Breast epithelium (tissue), 4 donors: ENCODE measurements around the gene WDFY2. TPM values are rescaled to one million over a fixed set of nuclear protein-coding genes. Genes with fewer than 3 reads are reported as not detected.

Source experiments
- DNase-seq, 2 donors: peaks; one replicate each; pipeline ENCODE4 v3.0.0-alpha.2; 2019; ENCODE audit warnings: low spot score in 2 of 2
- H3K27ac ChIP-seq, 2 donors: fragments of 200-600 bp; sonication (generic) in 1 of 2; one replicate each; pipeline ENCODE4 v1.5.1; 2016 to 2019; ENCODE audit warnings: mild to moderate bottlenecking in 1 of 2
- H3K27me3 ChIP-seq, 2 donors: fragments of 200-600 bp; sonication (generic) in 1 of 2; one replicate each; pipeline versions ENCODE4 v1.5.1 to v1.6.0; 2017 to 2019; ENCODE audit warnings: control low read depth in 1 of 2, mild to moderate bottlenecking in 1 of 2
- H3K36me3 ChIP-seq: fragments of 200-600 bp; one replicate; pipeline ENCODE4 v1.5.1; 2019
- H3K4me1 ChIP-seq, 2 donors: fragments of 200-600 bp; sonication (generic); one replicate each; pipeline ENCODE4 v1.5.1; 2016 to 2019; ENCODE audit warnings: control low read depth in 1 of 2
- H3K4me3 ChIP-seq, 3 donors: fragments of 200-600 bp; sonication (generic); 1 replicate in 2 of 3; 2 replicates in 1 of 3; pipeline ENCODE4 v1.5.1; 2016 to 2019; ENCODE audit warnings: mild to moderate bottlenecking in 3 of 3, moderate library complexity in 2 of 3
- H3K9me3 ChIP-seq, 2 donors: fragments of 200-600 bp; sonication (generic) in 1 of 2; one replicate each; pipeline ENCODE4 v1.5.1; 2016 to 2019; ENCODE audit warnings: control low read depth in 1 of 2
- CTCF ChIP-seq, 3 donors: fragments of 450-650 bp; IDR thresholded peaks; one replicate each; pipeline ENCODE4 v1.5.1; 2016 to 2017; ENCODE audit warnings: antibody characterized with exemption in 3 of 3, mild to moderate bottlenecking in 3 of 3, moderate library complexity in 3 of 3
- POLR2A ChIP-seq: fragments of 450-650 bp; IDR thresholded peaks from one replicate; pipeline ENCODE4 v1.6.1; 2016; ENCODE audit warnings: antibody characterized with exemption, mild to moderate bottlenecking, moderate library complexity
- POLR2AphosphoS5 ChIP-seq, 3 donors: sonication (generic); formaldehyde crosslinking; IDR thresholded peaks; one replicate each; pipeline ENCODE4 v1.6.1; 2017; ENCODE audit warnings: antibody characterized with exemption in 3 of 3
- intact Hi-C: fragments of 100-400 bp; cut with DNase I; formaldehyde crosslinking; loops from one replicate; pipeline ENCODE4 v1.15.1; 2023; ENCODE audit warnings: low total_unique reads
- total RNA-seq, 3 donors: library from RNA; depleted of rRNA; stranded (reverse); fragments of >200 nt; gene quantifications; one replicate each; pipeline ENCODE4 v1.1.0, GENCODE V29; 2016

The WDFY2 gene
- total RNA-seq, 3 donors from 2014 or later, result 21.0 to 27.7 (median 21.4) TPM

- intact Hi-C loops, result no loop called here
- H3K4me1 ChIP-seq, result no peaks in the 10 kb centered on the region
- DNase-seq, result no peak
- peak overlapping the region in 1 of 2 donors; percentile 79 for H3K27ac ChIP-seq
- TF ChIP-seq POLR2AphosphoS5 (IDR thresholded peaks at IDR 0.05) (no peak), CTCF (IDR thresholded peaks at IDR 0.05) (no peak), POLR2A (no peak)
- no peaks in the 10 kb centered on the region for H3K9me3 ChIP-seq
- no peaks in the 10 kb centered on the region for H3K36me3 ChIP-seq
- no peaks in the 10 kb centered on the region for H3K27me3 ChIP-seq
- no peak overlapping the region for H3K4me3 ChIP-seq
Measured at GRCh38 chr13:51738226-51738905, 154.1 kb downstream of the WDFY2 start.

- TF ChIP-seq CTCF (IDR thresholded peaks at IDR 0.05) (no peak), POLR2A (no peak), POLR2AphosphoS5 (IDR thresholded peaks at IDR 0.05) (no peak)
- peak overlapping the region; percentile 79 to 90 for H3K27ac ChIP-seq
- H3K27me3 ChIP-seq, result no peaks in the 10 kb centered on the region
- H3K36me3 ChIP-seq, result no peaks in the 10 kb centered on the region
- H3K4me1 ChIP-seq, result no peaks in the 10 kb centered on the region
- intact Hi-C loops, result no loop called here
- no peaks in the 10 kb centered on the region for H3K9me3 ChIP-seq
- DNase-seq, result no peak
- no peak overlapping the region for H3K4me3 ChIP-seq
Measured at GRCh38 chr13:51739027-51739764, 154.9 kb downstream of the WDFY2 start.

GRCh38 chr13:51740698-51741097, 156.4 kb downstream of the WDFY2 start:
- intact Hi-C loops, result no loop called here
- no peak for DNase-seq
- no peak overlapping the region for H3K4me3 ChIP-seq
- no peaks in the 10 kb centered on the region for H3K36me3 ChIP-seq
- no peaks in the 10 kb centered on the region for H3K4me1 ChIP-seq
- TF ChIP-seq POLR2A (no peak), POLR2AphosphoS5 (IDR thresholded peaks at IDR 0.05) (no peak), CTCF (IDR thresholded peaks at IDR 0.05) (no peak)
- H3K27ac ChIP-seq, result peak overlapping the region; percentile 79 to 90
- no peaks in the 10 kb centered on the region for H3K9me3 ChIP-seq
- H3K27me3 ChIP-seq, result no peaks in the 10 kb centered on the region

GRCh38 chr13:51742031-51742430, 157.8 kb downstream of the WDFY2 start:
- TF ChIP-seq POLR2AphosphoS5 (IDR thresholded peaks at IDR 0.05) (no peak), POLR2A (no peak), CTCF (IDR thresholded peaks at IDR 0.05) (no peak)
- Histone ChIP-seq H3K27ac (peak overlapping the region; percentile 68 to 90), H3K27me3 (no peaks in the 10 kb centered on the region), H3K4me1 (no peaks in the 10 kb centered on the region), H3K36me3 (no peaks in the 10 kb centered on the region), H3K4me3 (no peak overlapping the region), H3K9me3 (no peaks in the 10 kb centered on the region)
- intact Hi-C loops, result no loop called here
- no peak for DNase-seq

- Histone ChIP-seq H3K27ac (no peak overlapping the region), H3K4me1 (no peaks in the 10 kb centered on the region), H3K9me3 (peaks cover 0 to 1% of the 10 kb centered on the region in 2 donors), H3K4me3 (no peak overlapping the region), H3K36me3 (no peaks in the 10 kb centered on the region), H3K27me3 (no peaks in the 10 kb centered on the region)
- TF ChIP-seq POLR2A (no peak), POLR2AphosphoS5 (IDR thresholded peaks at IDR 0.05) (no peak), CTCF (IDR thresholded peaks at IDR 0.05) (no peak)
- intact Hi-C loops, result no loop called here
- no peak for DNase-seq
Measured at GRCh38 chr13:51742611-51743010, 158.3 kb downstream of the WDFY2 start.
